HCT116 (cell line): ENCODE results near the gene ACOXL. TPM values are rescaled to one million over a fixed set of nuclear protein-coding genes. Genes with fewer than 3 reads are reported as not detected.
A peak's percentile ranks its signal among the peaks of the same experiment; 100 is the strongest.

Experiments used
- ATAC-seq: fragments of 200-7000 bp; cut with Tn5 transposase; 2 replicates; pipeline ENCODE4 v1.9.1; 2020; ENCODE audit warnings: mild to moderate bottlenecking, moderate library complexity
- BruUV-seq: library from RNA; stranded (reverse); fragments of 400-500 nt; replicated peaks from 2 replicates; lab custom pipeline; 2021; lab: Mats Ljungman, UMichigan
- CTCF ChIA-PET: fragments of 300-600 bp; sonication (Branson Sonifier 250); formaldehyde crosslinking; loops from one replicate; lab custom pipeline; 2021; ENCODE audit warnings: antibody characterized with exemption; lab: Charles Lee
- POLR2A ChIA-PET: fragments of 300-600, 350-600 bp; sonication (Branson Sonifier 250); formaldehyde crosslinking; loops from one replicate; lab custom pipeline; 2021; ENCODE audit warnings: antibody characterized with exemption; lab: Charles Lee
- RAD21 ChIA-PET, 2 experiments: fragments of 300-600 bp; sonication (Branson Sonifier 250); formaldehyde crosslinking; loops; one replicate each; lab custom pipeline; 2023; ENCODE audit warnings: low total read pairs in 2 of 2; ENCODE audit not compliant: uncharacterized antibody in 2 of 2, unreplicated experiment in 2 of 2, low non-redundant PET in 1 of 2; lab: Charles Lee
- DNase-seq: peaks from one replicate; pipeline ENCODE4 v3.0.0-alpha.2; 2010; ENCODE audit warnings: low read depth, low spot score
- H2AFZ ChIP-seq: fragments of 200-600 bp; shearing (Covaris generic), sonication (generic); 2 replicates; pipeline ENCODE4 v1.6.1; 2017; ENCODE audit warnings: low read depth, mixed run types, mixed read lengths, antibody characterized with exemption, low read length; ENCODE audit not compliant: poor library complexity, severe bottlenecking
- H3K27ac ChIP-seq: 2 replicates; pipeline ENCODE4 v1.5.1; 2012; ENCODE audit warnings: low read depth, low read length
- H3K27me3 ChIP-seq: fragments of 200-600 bp; sonication (generic); 2 replicates; pipeline ENCODE4 v1.6.1; 2016; ENCODE audit warnings: mixed run types, low read length, mixed read lengths; ENCODE audit not compliant: insufficient read depth
- H3K36me3 ChIP-seq, 2 experiments: fragments of 200-500 bp in 1 of 2; fragments of 200-600 bp in 1 of 2; sonication (Bioruptor generic) in 1 of 2; sonication (generic) in 1 of 2; 2 replicates each; pipeline versions ENCODE4 v1.5.1 to v1.6.1; 2014 to 2016; ENCODE audit warnings: low read length in 2 of 2, inconsistent platforms in 1 of 2, mixed read lengths in 1 of 2, mixed run types in 1 of 2; ENCODE audit not compliant: insufficient read depth in 2 of 2, control insufficient read depth in 1 of 2
- H3K4me1 ChIP-seq, 2 experiments: fragments of 200-600 bp in 1 of 2; sonication (generic) in 1 of 2; 2 replicates each; pipeline versions ENCODE4 v1.5.1 to v1.6.1; 2012 to 2017; ENCODE audit warnings: low read length in 2 of 2, inconsistent platforms in 1 of 2, mild to moderate bottlenecking in 1 of 2, mixed read lengths in 1 of 2, mixed run types in 1 of 2, moderate library complexity in 1 of 2; ENCODE audit not compliant: insufficient read depth in 2 of 2, control insufficient read depth in 1 of 2
- H3K4me2 ChIP-seq: fragments of 200-600 bp; sonication (generic); 2 replicates; pipeline ENCODE4 v1.6.1; 2017; ENCODE audit warnings: mixed run types, low read length, mixed read lengths
- H3K4me3 ChIP-seq, 2 experiments: fragments of 200-600 bp in 1 of 2; sonication (generic) in 1 of 2; replicated peaks in 1 of 2; 2 replicates each; pipeline ENCODE4 v1.5.1; 2011 to 2016; ENCODE audit warnings: low read length in 2 of 2, control low read depth in 1 of 2, low read depth in 1 of 2, mild to moderate bottlenecking in 1 of 2, mixed read lengths in 1 of 2, mixed run types in 1 of 2
- H3K79me2 ChIP-seq: fragments of 200-600 bp; sonication (generic); 2 replicates; pipeline ENCODE4 v1.6.1; 2017; ENCODE audit warnings: mild to moderate bottlenecking, mixed run types, low read length, moderate library complexity, mixed read lengths; ENCODE audit not compliant: insufficient read depth
- H3K9ac ChIP-seq: fragments of 200-600 bp; sonication (generic); 2 replicates; pipeline ENCODE4 v1.6.1; 2016; ENCODE audit warnings: low read length, mixed read lengths
- H3K9me2 ChIP-seq: fragments of 200-600 bp; sonication (generic), shearing (Covaris generic); 2 replicates; pipeline ENCODE4 v1.6.1; 2017; ENCODE audit warnings: mixed run types, mild to moderate bottlenecking, moderate library complexity; ENCODE audit not compliant: insufficient read depth
- H3K9me3 ChIP-seq, 2 experiments: fragments of 200-500 bp in 1 of 2; fragments of 200-600 bp in 1 of 2; sonication (Bioruptor generic) in 1 of 2; sonication (generic) in 1 of 2; 2 replicates each; pipeline ENCODE4 v1.6.1; 2014 to 2017; ENCODE audit warnings: low read length in 2 of 2, mixed read lengths in 2 of 2, inconsistent platforms in 1 of 2, low read depth in 1 of 2, mild to moderate bottlenecking in 1 of 2, mixed run types in 1 of 2, moderate library complexity in 1 of 2; ENCODE audit not compliant: control insufficient read depth in 1 of 2, insufficient read depth in 1 of 2
- H4K20me1 ChIP-seq: fragments of 200-600 bp; sonication (generic), shearing (Covaris generic); 2 replicates; pipeline ENCODE4 v1.6.1; 2017; ENCODE audit warnings: mixed run types, mild to moderate bottlenecking, moderate library complexity; ENCODE audit not compliant: insufficient read depth
- ELF1 ChIP-seq: IDR thresholded peaks from 2 replicates; pipeline ENCODE4 v1.6.1; 2012; ENCODE audit warnings: low read depth, borderline replicate concordance
- EZH2phosphoT487 ChIP-seq: fragments of 200-600 bp; IDR thresholded peaks from 2 replicates; pipeline ENCODE4 v1.6.1; 2018; ENCODE audit warnings: antibody characterized with exemption, borderline replicate concordance
- MAX ChIP-seq: IDR thresholded peaks from 2 replicates; pipeline ENCODE4 v1.6.1; 2012
- SP1 ChIP-seq: IDR thresholded peaks from 2 replicates; pipeline ENCODE4 v1.6.1; 2012; ENCODE audit warnings: low read depth
- SRF ChIP-seq: IDR thresholded peaks from 2 replicates; pipeline ENCODE4 v1.6.1; 2012; ENCODE audit warnings: low read depth
- ZBTB33 ChIP-seq: IDR thresholded peaks from 2 replicates; pipeline ENCODE4 v1.6.1; 2011; ENCODE audit warnings: mild to moderate bottlenecking, low read length, moderate library complexity; ENCODE audit not compliant: insufficient replicate concordance; ENCODE audit errors: extremely low read depth
- ZNF274 ChIP-seq: fragments of 200-500 bp; sonication (Bioruptor generic); IDR thresholded peaks from 2 replicates; pipeline ENCODE4 v1.6.1; 2014; ENCODE audit warnings: mild to moderate bottlenecking, low read depth, low read length, inconsistent platforms
- intact Hi-C: fragments of 100-400 bp; cut with micrococcal nuclease; formaldehyde crosslinking; loops from 2 replicates; pipeline ENCODE4 v1.10.0; 2022
- total RNA-seq: library from RNA; stranded (reverse); gene quantifications from one replicate; pipeline ENCODE4 v1.2.1, GENCODE V29; 2021; ENCODE audit not compliant: unreplicated experiment

Gene ACOXL
- total RNA-seq, 1 experiment from 2014 or later: 5.5 TPM

GRCh38 chr2:111108745-111109271 lies 376.4 kb downstream of the ACOXL start:
- POLR2A ChIA-PET: no interaction called here
- no peak for ATAC-seq

More at GRCh38 chr2:111108745-111109271, 376.4 kb downstream of the ACOXL start:
- no peak for DNase-seq
- H3K4me2 ChIP-seq: peak overlapping the region; percentile 26; the same call in 1 of the 2 replicates
- no peak overlapping the region for H3K27ac ChIP-seq
- BruUV-seq: no TSS peak
- H3K36me3 ChIP-seq: no peaks in the 10 kb centered on the region
- no peaks in the 10 kb centered on the region for H3K79me2 ChIP-seq
- no peaks in the 10 kb centered on the region for H3K9me2 ChIP-seq
- peaks cover 0 to 14% of the 10 kb centered on the region in 2 experiments; a peak in 2 of 4 replicates for H3K4me1 ChIP-seq
- RAD21 ChIA-PET: no interaction called here
- intact Hi-C loops: no loop called here
- H3K9me3 ChIP-seq: no peaks in the 10 kb centered on the region
- TF ChIP-seq SRF: no peak
- no peak for TF ChIP-seq MAX
- TF ChIP-seq EZH2phosphoT487: no peak
- TF ChIP-seq ZBTB33: no peak
- no peak for TF ChIP-seq ELF1
- TF ChIP-seq ZNF274: no peak
- no peak for TF ChIP-seq SP1
- H3K27me3 ChIP-seq: no peaks in the 10 kb centered on the region
- CTCF ChIA-PET: no interaction called here
- no peak overlapping the region for H3K4me3 ChIP-seq
- no peaks in the 10 kb centered on the region for H4K20me1 ChIP-seq
- no peak overlapping the region for H3K9ac ChIP-seq
- no peak overlapping the region for H2AFZ ChIP-seq
